CD4-positive, alpha-beta T cell treated with Interleukin-4 for 1 hour (primary cell): ENCODE data around the gene BCAM.
"Not testable (repeated sequence)": the region's sequence is repeated elsewhere in the genome, so short reads cannot be mapped to it uniquely, and the experiment has no call there.

Experiments used
- DNase-seq, 2 donors: peaks; one replicate each; pipeline ENCODE4 v3.0.0-alpha.2; 2020 to 2022

The BCAM gene

DNA sequence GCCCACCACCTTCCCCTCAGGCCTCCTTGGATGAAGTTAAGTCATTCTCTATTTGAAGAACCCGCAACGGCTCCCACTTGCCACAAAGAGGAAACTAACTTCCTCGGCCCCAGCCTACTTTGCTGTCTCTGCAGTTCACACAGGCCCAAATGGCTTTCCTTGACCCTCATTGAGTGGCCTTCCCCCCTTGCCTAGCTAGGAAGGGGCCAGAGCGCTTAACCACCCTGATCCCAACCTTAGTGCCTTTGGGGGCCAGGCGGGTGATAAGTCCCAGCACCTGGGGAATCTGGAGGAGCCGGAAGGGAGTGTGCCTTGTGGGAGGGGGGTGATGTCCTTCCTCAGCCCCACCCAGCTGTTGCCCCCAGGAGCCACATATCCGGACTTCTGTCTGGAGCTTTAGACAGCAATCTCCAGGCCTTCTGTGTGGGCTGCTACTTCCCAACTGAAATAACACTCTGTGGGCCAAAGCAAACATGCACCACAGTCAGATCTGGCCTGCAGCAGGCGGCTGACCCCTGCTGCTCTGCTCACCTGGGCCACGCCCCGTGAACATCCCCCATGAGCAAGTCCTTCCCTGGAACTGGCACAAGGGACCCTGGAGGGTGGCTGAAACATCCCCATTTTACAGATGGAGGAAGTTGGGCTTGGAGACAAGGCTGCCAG is 47.6 kb downstream of the BCAM start:
- DNase-seq: no peak

DNA sequence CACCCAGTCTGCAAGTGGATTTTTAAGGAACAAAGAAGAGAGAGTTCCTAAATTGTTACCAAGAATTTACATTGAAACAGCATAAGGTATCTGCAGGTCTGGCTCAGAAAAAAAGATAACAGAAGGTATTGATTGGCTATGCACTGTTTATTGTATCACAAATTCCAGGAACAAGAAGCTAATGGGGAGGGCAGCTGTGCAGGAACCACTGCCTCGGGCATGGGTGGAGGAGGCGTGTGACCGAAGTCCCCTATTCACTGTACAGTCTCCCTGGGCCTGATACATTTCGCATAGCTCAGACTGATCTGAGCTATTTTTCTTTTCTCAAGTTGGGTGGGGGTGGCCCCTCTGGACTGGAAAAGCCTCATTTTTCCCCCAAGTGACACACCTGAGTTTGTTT is 48.9 kb downstream of the BCAM start:
- DNase-seq: no peak

GRCh38 chr19:44861576-44861975 is 52.7 kb downstream of the BCAM start:
- not testable (repeated sequence) for DNase-seq

GRCh38 chr19:44863990-44864389 is 55.1 kb downstream of the BCAM start:
- no peak for DNase-seq

- DNase-seq: no peak
Observed at GRCh38 chr19:44865196-44865767, 56.4 kb downstream of the BCAM start.

DNA sequence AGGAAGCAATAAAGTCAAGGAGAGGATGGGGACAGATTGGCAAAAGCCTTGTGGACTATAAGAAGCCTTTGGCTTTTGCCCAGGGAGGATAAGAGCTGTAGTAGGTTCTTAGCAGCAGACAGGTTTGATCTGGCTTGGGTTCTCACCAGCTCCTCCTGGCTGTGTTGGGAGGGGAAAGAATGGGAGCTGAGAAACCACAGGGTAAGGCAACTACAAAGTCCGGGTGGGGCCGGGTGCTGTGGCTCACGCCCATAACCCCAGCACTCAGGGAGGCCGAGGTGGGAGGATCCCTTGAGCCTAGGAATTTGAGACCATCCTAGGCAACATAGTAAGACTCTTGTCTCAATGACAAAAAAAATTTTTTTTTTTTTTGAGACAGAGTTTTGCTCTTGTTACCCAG is 57.8 kb downstream of the BCAM start:
- DNase-seq: no peak

GRCh38 chr19:44867578-44867977 is 58.7 kb downstream of the BCAM start:
- no peak for DNase-seq

DNA sequence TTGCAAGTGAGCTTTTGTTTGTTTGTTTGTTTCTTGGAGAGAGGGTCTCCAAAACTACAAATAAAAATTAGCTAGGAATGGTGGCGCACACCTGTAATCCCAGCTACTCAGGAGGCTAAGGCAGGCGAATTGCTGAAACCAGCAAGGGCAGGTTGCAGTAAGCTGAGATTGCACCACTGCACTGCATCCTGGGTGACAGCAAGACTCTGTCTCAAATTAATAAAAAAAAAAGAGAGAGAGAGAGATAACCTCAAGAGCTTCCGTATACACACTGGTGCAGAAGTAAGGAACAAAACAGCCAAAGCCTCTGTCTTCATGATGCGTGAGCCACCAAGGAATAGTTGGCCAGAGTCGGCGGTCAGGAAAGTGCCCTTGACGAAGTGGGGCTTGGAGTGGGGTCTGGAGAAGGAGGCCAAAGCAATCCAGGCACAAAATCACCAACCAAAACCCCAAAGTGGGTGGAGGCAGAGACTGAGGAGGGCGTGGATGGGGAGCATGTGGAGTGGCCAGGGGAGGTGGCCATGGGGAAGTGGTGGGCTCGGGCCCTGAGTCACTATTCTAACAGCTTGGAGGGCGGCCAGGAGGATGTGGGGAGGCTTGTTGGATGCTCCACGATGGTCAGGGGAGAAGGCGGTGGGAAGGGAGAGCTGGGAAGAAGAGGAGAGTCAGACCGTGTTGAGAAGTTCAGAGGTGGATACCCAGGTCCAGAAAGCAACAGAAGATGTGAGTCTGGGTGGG is 61.0 kb downstream of the BCAM start:
- no peak for DNase-seq
